ENCODE data around the gene TAGAP. TPM values are rescaled to one million over a fixed set of nuclear protein-coding genes. Genes with fewer than 3 reads are reported as not detected.

Gene TAGAP
- total and polyA plus RNA-seq, 2 donors (not counting 3 experiments of a cell fraction or from before 2014, with no cell fraction given): not detected

GRCh38 chr6:159037756-159038290 lies 7.0 kb downstream of the TAGAP start:
- no peak overlapping the region for H3K9ac ChIP-seq (replicated peaks; ENCODE audit: extremely low read depth, insufficient read depth, low read length)
- no TSS peak for BruUV-seq (replicated peaks)
- no peaks in the 10 kb centered on the region for H3K4me1 ChIP-seq (ENCODE audit: control insufficient read depth, extremely low read depth, insufficient read depth, low read length)
- H3K4me2 ChIP-seq (ENCODE audit: insufficient read depth, low read length): no peak overlapping the region
- no peak overlapping the region for H3K27ac ChIP-seq (ENCODE audit: insufficient read depth, low read depth, low read length)
- H3K4me3 ChIP-seq (replicated peaks in 1 of 3; ENCODE audit: insufficient read depth in 1 of 3, low read depth in 1 of 3, low read length in 3 of 3): no peak overlapping the region
- no peak overlapping the region for H2AFZ ChIP-seq (ENCODE audit: low read depth, low read length)
- no peaks in the 10 kb centered on the region for H3K9me1 ChIP-seq (replicated peaks; ENCODE audit: control insufficient read depth, extremely low read depth, insufficient read depth, low read length)
- no peak for FAIRE-seq
- no peaks in the 10 kb centered on the region for H4K20me1 ChIP-seq (replicated peaks; ENCODE audit: control insufficient read depth, extremely low read depth, insufficient read depth, low read length)
- H3K9me3 ChIP-seq (replicated peaks; ENCODE audit: control insufficient read depth, insufficient read depth, low read length): no peaks in the 10 kb centered on the region
- no peak for DNase-seq (ENCODE audit: low read depth, low spot score)
- CTCF ChIA-PET: interaction anchor here (0.6 to 2.3 kb wide), 2 partner anchors 96 to 541 kb away, joined by 3 to 10 read pairs; no protein-coding TSS in a partner anchor
- H3K79me2 ChIP-seq (ENCODE audit: control insufficient read depth, insufficient read depth, low read length): no peaks in the 10 kb centered on the region
- peaks cover 3% of the 10 kb centered on the region in 2 experiments for H3K27me3 ChIP-seq (ENCODE audit: control insufficient read depth in 2 of 2, insufficient read depth in 2 of 2, low read length in 2 of 2)
- no peaks in the 10 kb centered on the region for H3K36me3 ChIP-seq (ENCODE audit: control insufficient read depth in 2 of 2, extremely low read depth in 1 of 2, insufficient read depth in 2 of 2, low read length in 2 of 2)
- POLR2A ChIA-PET: no interaction called here
- intact Hi-C loops (cut with micrococcal nuclease): no loop called here
- dilution Hi-C loops (cut with MboI; ENCODE audit: extremely low pct_ligation_motif_present, low sequenced_read_pairs): no loop called here
- TF ChIP-seq MAX (IDR thresholded peaks at IDR 0.05; ENCODE audit: insufficient read depth, insufficient read length) (no peak), POLR2A (IDR thresholded peaks at IDR 0.05; ENCODE audit: low read depth, low read length) (no peak), EZH2 (IDR thresholded peaks at IDR 0.05; ENCODE audit: borderline replicate concordance, low read depth, low read length, severe bottlenecking) (no peak), MYC (IDR thresholded peaks at IDR 0.05; ENCODE audit: low read depth, low read length) (no peak), POLR2AphosphoS5 (IDR thresholded peaks at IDR 0.05; ENCODE audit: insufficient read depth, low read depth, low read length) (no peak), JUN (IDR thresholded peaks at IDR 0.05; ENCODE audit: borderline replicate concordance, insufficient read depth, insufficient read length, low read depth) (no peak), CTCF (IDR thresholded peaks at IDR 0.05; ENCODE audit: extremely low read depth in 1 of 2, insufficient read depth in 1 of 2, low read depth in 1 of 2, low read length in 2 of 2) (no peak), FOS (IDR thresholded peaks at IDR 0.05; ENCODE audit: borderline replicate concordance, insufficient read depth, low read length) (no peak), GATA2 (IDR thresholded peaks at IDR 0.05; ENCODE audit: insufficient read depth, insufficient read length, low read depth, low read length) (no peak)
